A549 (cell line): ENCODE measurements around the gene SUSD3. TPM values are rescaled to one million over a fixed set of nuclear protein-coding genes. Genes with fewer than 3 reads are reported as not detected.

Experiments
- ATAC-seq, 2 experiments: fragments of 200-7000 bp in 1 of 2; fragments of >200 bp in 1 of 2; cut with Nextera tagmentation in 1 of 2; cut with Tn5 transposase in 1 of 2; 3 replicates each; pipeline versions ENCODE4 v1.8.0 to v1.9.1; 2018 to 2020; ENCODE audit warnings: mild to moderate bottlenecking in 1 of 2, moderate library complexity in 1 of 2
- CTCF ChIA-PET: fragments of 300-600 bp; sonication (Branson Sonifier 250); formaldehyde crosslinking; extraction: SDS; loops from one replicate; lab custom pipeline; 2021; ENCODE audit warnings: antibody characterized with exemption, inconsistent platforms; lab: Yijun Ruan, JAX
- POLR2A ChIA-PET: fragments of 350-600 bp; formaldehyde crosslinking; extraction: SDS; loops from one replicate; lab custom pipeline; 2021; ENCODE audit warnings: antibody characterized with exemption, inconsistent platforms; lab: Yijun Ruan, JAX
- DNase-seq, 2 experiments: peaks; one replicate each; pipeline versions ENCODE4 v3.0.0 to v3.0.0-alpha.2; 2011 to 2016; ENCODE audit warnings: low read depth in 1 of 2, low spot score in 1 of 2
- FAIRE-seq: peaks from 2 replicates; lab custom pipeline; 2011; peaks lifted over from hg19 to GRCh38; lab: Jason Lieb, UNC
- H3K27ac ChIP-seq, 2 experiments: fragments of >200 bp; sonication (Bioruptor Twin); formaldehyde crosslinking; 3 replicates each; pipeline ENCODE4 v1.5.1; 2016 to 2017
- H3K4me1 ChIP-seq: fragments of >200 bp; sonication (Bioruptor Twin); formaldehyde crosslinking; 3 replicates; pipeline ENCODE4 v1.6.1; 2016
- H3K4me2 ChIP-seq: fragments of >200 bp; sonication (Bioruptor Twin); formaldehyde crosslinking; 3 replicates; pipeline ENCODE4 v1.6.1; 2016
- H3K4me3 ChIP-seq: fragments of >200 bp; sonication (Bioruptor Twin); formaldehyde crosslinking; 3 replicates; pipeline ENCODE4 v1.5.1; 2016
- H3K9me3 ChIP-seq: fragments of >200 bp; sonication (Bioruptor Twin); formaldehyde crosslinking; 3 replicates; pipeline ENCODE4 v1.6.1; 2016
- CBX8 ChIP-seq: fragments of 200-600 bp; sonication (generic); IDR thresholded peaks from 2 replicates; pipeline ENCODE4 v1.6.1; 2016
- CEBPB ChIP-seq, 2 experiments: fragments of >200 bp in 1 of 2; sonication (Bioruptor Twin) in 1 of 2; formaldehyde crosslinking in 1 of 2; IDR thresholded peaks; 2 replicates each; pipeline ENCODE4 v1.6.1; 2012 to 2016
- E2F6 ChIP-seq: IDR thresholded peaks from 2 replicates; pipeline ENCODE4 v1.6.1; 2012; ENCODE audit warnings: low read depth, borderline replicate concordance
- ESRRA ChIP-seq: fragments of 150-350 bp; IDR thresholded peaks from 2 replicates; pipeline ENCODE4 v1.6.1; 2014; ENCODE audit warnings: mild to moderate bottlenecking, low read length, borderline replicate concordance
- FOSB ChIP-seq: fragments of 250-450 bp; sonication (Bioruptor Pico); IDR thresholded peaks from 2 replicates; pipeline ENCODE4 v1.5.0; 2020; ENCODE audit warnings: mild to moderate bottlenecking, moderate library complexity
- HDAC2 ChIP-seq: fragments of 200-600 bp; sonication (generic); IDR thresholded peaks from 2 replicates; pipeline ENCODE4 v1.6.1; 2016
- HOXA7 ChIP-seq: fragments of 250-450 bp; sonication (Bioruptor Pico); IDR thresholded peaks from 2 replicates; pipeline ENCODE4 v1.5.0; 2020; ENCODE audit warnings: mild to moderate bottlenecking, moderate library complexity
- HOXB5 ChIP-seq: fragments of 250-450 bp; sonication (Bioruptor Pico); IDR thresholded peaks from 2 replicates; pipeline ENCODE4 v1.5.0; 2020; ENCODE audit warnings: mild to moderate bottlenecking, moderate library complexity
- MAX ChIP-seq: IDR thresholded peaks from 2 replicates; pipeline ENCODE4 v1.6.1; 2012
- MAZ ChIP-seq: fragments of 150-350 bp; IDR thresholded peaks from 2 replicates; pipeline ENCODE4 v1.6.1; 2014; ENCODE audit warnings: antibody characterized with exemption, low read depth, low read length, borderline replicate concordance
- MYC ChIP-seq: IDR thresholded peaks from 2 replicates; pipeline ENCODE4 v1.6.1; 2012; ENCODE audit warnings: mild to moderate bottlenecking, inconsistent platforms, low read length, improper control_type of control experiment, borderline replicate concordance
- NPAS2 ChIP-seq: fragments of 250-450 bp; sonication (Bioruptor Pico); IDR thresholded peaks from 2 replicates; pipeline ENCODE4 v1.8.0; 2022; ENCODE audit warnings: mild to moderate bottlenecking, moderate library complexity, borderline replicate concordance
- NR3C1 ChIP-seq: fragments of >200 bp; sonication (Bioruptor Twin); formaldehyde crosslinking; IDR thresholded peaks from 3 replicates; pipeline ENCODE4 v1.6.1; 2017
- PBX3 ChIP-seq: IDR thresholded peaks from 2 replicates; pipeline ENCODE4 v1.6.1; 2012
- PHF8 ChIP-seq: fragments of 200-600 bp; sonication (generic); IDR thresholded peaks from 2 replicates; pipeline ENCODE4 v1.6.1; 2016; ENCODE audit warnings: low read depth, mild to moderate bottlenecking, antibody characterized with exemption, moderate library complexity, borderline replicate concordance
- POLR2A ChIP-seq: IDR thresholded peaks from 2 replicates; pipeline ENCODE4 v1.6.1; 2012; ENCODE audit warnings: mild to moderate bottlenecking, low read length
- POLR2AphosphoS2 ChIP-seq: conservative IDR thresholded peaks from 2 replicates; pipeline ENCODE4 v1.6.1; 2012; ENCODE audit warnings: low read length, improper control_type of control experiment, inconsistent platforms
- REST ChIP-seq: fragments of 200-600 bp; sonication (generic); IDR thresholded peaks from 2 replicates; pipeline ENCODE4 v1.6.1; 2016; ENCODE audit warnings: antibody characterized with exemption, mild to moderate bottlenecking, moderate library complexity
- RFX5 ChIP-seq: fragments of 450-650 bp; IDR thresholded peaks from 2 replicates; pipeline ENCODE4 v1.7.1; 2014; ENCODE audit warnings: antibody characterized with exemption, mild to moderate bottlenecking, moderate library complexity
- SREBF2 ChIP-seq: fragments of 450-650 bp; IDR thresholded peaks from 2 replicates; pipeline ENCODE4 v1.6.1; 2014; ENCODE audit warnings: mild to moderate bottlenecking, moderate library complexity
- ZC3H11A ChIP-seq: fragments of 450-650 bp; IDR thresholded peaks from 2 replicates; pipeline ENCODE4 v1.6.1; 2014; ENCODE audit warnings: antibody characterized with exemption, mild to moderate bottlenecking
- ZFP36 ChIP-seq: fragments of 450-650 bp; IDR thresholded peaks from 2 replicates; pipeline ENCODE4 v1.6.1; 2014; ENCODE audit warnings: borderline replicate concordance; ENCODE audit not compliant: partially characterized antibody
- ZSCAN20 ChIP-seq: fragments of 250-450 bp; sonication (Bioruptor Pico); IDR thresholded peaks from 2 replicates; pipeline ENCODE4 v1.8.0; 2022; ENCODE audit warnings: mild to moderate bottlenecking, moderate library complexity
- WGBS: methylation state at CpG from one replicate; pipeline ENCODE4 v1.1.6; 2017; ENCODE audit errors: missing lambda C conversion rate; 5-methylcytosine and 5-hydroxymethylcytosine counted together
- polyA plus RNA-seq, 4 experiments: library from polyadenylated mRNA; depleted of rRNA in 3 of 4; stranded (reverse); fragments of >200 nt; fragmentation: RNase III in 1 of 4; extraction: RNeasy Plus Mini Kit Qiagen cat#74134 plus additional on column Dnase treatment in 1 of 4; gene quantifications; 2 replicates in 3 of 4; 3 replicates in 1 of 4; pipeline ENCODE4 v1.2.3, GENCODE V29; 2011 to 2017
- TF ChIP-seq, protein P1 (sequence below): fragments of >200 bp; sonication (Bioruptor Twin); formaldehyde crosslinking; IDR thresholded peaks from 3 replicates; pipeline ENCODE4 v1.6.1; 2016

The SUSD3 gene
- polyA plus RNA-seq, 2 of the 4 experiments (the other 2 are of a cell fraction): 0.27 to 0.34 TPM

DNA sequence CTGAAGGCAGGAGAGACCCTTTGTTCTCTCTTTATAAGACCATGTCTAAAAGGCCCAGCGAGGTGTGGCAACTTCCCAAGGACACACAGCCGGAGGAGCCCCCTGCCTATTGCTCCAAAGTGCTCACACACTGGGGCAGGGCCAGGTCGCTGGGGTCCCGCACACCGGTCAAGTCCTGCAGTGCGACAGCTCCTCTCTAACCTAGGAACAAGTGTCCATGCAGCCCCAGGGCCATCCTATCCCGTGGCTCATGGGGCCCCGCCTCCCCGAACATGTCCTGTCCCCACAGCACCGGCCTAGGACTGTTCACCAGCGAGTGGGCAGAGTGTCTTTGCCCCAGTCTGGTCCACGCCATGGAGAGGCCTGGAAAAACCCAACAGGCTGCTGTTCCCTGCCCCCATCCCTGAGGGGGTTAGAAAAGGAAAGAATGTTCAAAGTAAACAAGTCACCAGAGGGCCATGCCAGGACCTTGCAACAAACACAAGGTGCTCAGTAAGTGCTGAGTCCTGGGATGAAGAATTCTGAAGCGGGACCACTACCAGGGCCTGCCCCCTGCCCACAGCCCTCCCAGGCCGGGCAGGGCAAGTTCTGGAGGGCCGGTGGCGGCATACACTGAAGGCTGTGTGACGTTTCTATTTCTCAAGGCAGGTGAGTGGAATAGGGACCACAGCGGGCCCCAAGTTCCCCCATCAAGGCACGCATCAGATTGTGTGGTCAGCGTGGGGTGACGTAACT lies 74.6 kb downstream of the SUSD3 start:
- Histone ChIP-seq H3K4me3 (peak overlapping the region; percentile 89), H3K9me3 (no peaks in the 10 kb centered on the region), H3K4me2 (peak overlapping the region; percentile 99), H3K4me1 (peaks cover 46% of the 10 kb centered on the region)
- 10% methylated on average over 15 of the region's 21 CpGs for WGBS
- no peak for FAIRE-seq
- peak in 1 of 2 experiments; percentile 42 for DNase-seq
- 0 out of 2 replicates have a peak, but pooled peaks have one; percentile 6 for TF ChIP-seq MAX
- TF ChIP-seq CEBPB (IDR thresholded peaks at IDR 0.05): 0 out of 4 replicates have a peak, but pooled peaks of 1 of the 2 experiments have one; percentile 9
- no peak for TF ChIP-seq NR3C1
- TF ChIP-seq, all 56 proteins: peak for 2
- peak; percentile 20 to 44 for ATAC-seq
- H3K27ac ChIP-seq: peak overlapping the region; percentile 91 to 96
- CTCF ChIA-PET: interaction anchor here (1.1 to 5.4 kb wide), 6 partner anchors 11 to 170 kb away, joined by 3 to 42 read pairs (median 4); no protein-coding TSS in a partner anchor
- POLR2A ChIA-PET: interaction anchor here (0.6 to 1.9 kb wide), 3 partner anchors 13 to 66 kb away, joined by 4 to 35 read pairs (median 5); no protein-coding TSS in a partner anchor

GRCh38 chr9:93133681-93134014 lies 75.1 kb downstream of the SUSD3 start:
- ChIA-PET POLR2A (interaction anchor here (0.6 to 1.9 kb wide), 9 partner anchors 10 to 433 kb away, joined by 3 to 35 read pairs (median 4); no protein-coding TSS in a partner anchor), CTCF (interaction anchor here (1.1 to 5.4 kb wide), 7 partner anchors 12 to 169 kb away, joined by 3 to 42 read pairs (median 3); no protein-coding TSS in a partner anchor)
- peak overlapping the region; percentile 89 for H3K4me3 ChIP-seq
- H3K27ac ChIP-seq: peak overlapping the region; percentile 91 to 96
- H3K4me1 ChIP-seq: peaks cover 46% of the 10 kb centered on the region
- peak overlapping the region; percentile 99 for H3K4me2 ChIP-seq
- ATAC-seq (peak; percentile 56 to 60), FAIRE-seq (no peak)
- H3K9me3 ChIP-seq: no peaks in the 10 kb centered on the region
- TF ChIP-seq HOXB5 (no peak), FOSB (no peak), REST (peak; percentile 31; the same call in 1 of the 2 replicates), MAX (0 out of 2 replicates have a peak, but pooled peaks have one; percentile 42), CBX8 (no peak)
- TF ChIP-seq, all 56 proteins: peak for 2
- WGBS: 0% methylated on average over 6 of the region's 34 CpGs
- peak; percentile 54 to 68 for DNase-seq

DNA sequence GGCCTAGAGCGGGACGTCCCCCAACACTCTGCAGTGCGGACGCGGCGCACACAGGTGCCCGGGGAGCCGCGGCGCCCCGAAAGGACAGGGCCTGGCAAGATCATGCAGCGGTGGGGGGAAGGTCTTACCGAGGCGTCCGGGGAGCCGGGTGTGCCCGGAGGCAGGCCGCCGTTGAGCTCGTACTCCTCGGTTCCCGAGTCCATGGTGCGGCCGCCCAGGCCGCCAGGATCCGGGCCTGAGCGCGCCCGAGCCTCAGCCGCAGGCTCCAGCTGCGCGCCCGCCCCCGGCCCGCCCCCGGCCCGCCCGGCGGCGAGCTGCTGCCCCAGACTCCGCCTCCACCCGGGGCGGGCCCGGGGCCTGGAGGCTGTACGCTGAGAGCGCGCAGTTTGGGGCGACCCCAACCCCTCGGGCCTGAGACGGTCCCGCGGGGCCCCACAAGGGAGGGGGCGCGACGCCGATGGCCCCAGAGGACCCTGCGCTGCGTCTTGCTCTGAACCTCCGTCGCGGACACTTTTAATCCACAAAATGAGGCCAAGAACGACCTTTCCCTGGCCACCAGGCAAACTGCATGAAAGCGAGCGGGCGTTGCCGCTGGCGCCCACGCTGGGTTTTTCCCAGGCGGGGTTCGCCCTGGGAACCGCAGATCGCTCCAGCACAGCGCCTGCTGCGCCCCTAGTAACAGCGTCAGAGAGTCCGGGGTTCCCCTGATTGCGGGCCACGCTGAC lies 75.7 kb downstream of the SUSD3 start, which contains the start of gene NINJ1:
Gene NINJ1 (minus strand): TSS at position 237 of the 725 bp plus-strand sequence. CDS start 34 bp downstream, at position 203.
- FAIRE-seq (no peak), DNase-seq (peak; percentile 56 to 90), ATAC-seq (peak; percentile 74 to 85)
- ChIA-PET CTCF (interaction anchor here (1.1 to 5.4 kb wide), 7 partner anchors 12 to 169 kb away, joined by 3 to 42 read pairs (median 3); no protein-coding TSS in a partner anchor), POLR2A (interaction anchor here (0.6 to 1.9 kb wide), 14 partner anchors 10 to 432 kb away, joined by 3 to 35 read pairs (median 3); no protein-coding TSS in a partner anchor)
- H3K4me2 ChIP-seq: peak within 1 kb of the TSS; percentile 99
- no peaks in the 10 kb centered on the region for H3K9me3 ChIP-seq
- H3K27ac ChIP-seq: peak within 1 kb of the TSS; percentile 91 to 96
- H3K4me3 ChIP-seq: peak within 1 kb of the TSS; percentile 89
- WGBS: 0% methylated on average over 3 of the region's 78 CpGs
- H3K4me1 ChIP-seq: peaks cover 46% of the 10 kb centered on the region
- TF ChIP-seq PBX3 (no peak), POLR2A (peak; percentile 73), HOXA7 (CRISPR knock-in tag) (no peak), MAZ (no peak), SREBF2 (no peak), ZSCAN20 (CRISPR knock-in tag) (no peak), POLR2AphosphoS2 (no peak), ZFP36 (no peak), NPAS2 (CRISPR knock-in tag) (no peak), PHF8 (peak; percentile 60; the same call in 1 of the 2 replicates), RFX5 (peak; percentile 77), MYC (no peak), ZC3H11A (no peak), E2F6 (no peak), CBX8 (no peak), HDAC2 (no peak), ESRRA (no peak)
- TF ChIP-seq, protein P1, sequence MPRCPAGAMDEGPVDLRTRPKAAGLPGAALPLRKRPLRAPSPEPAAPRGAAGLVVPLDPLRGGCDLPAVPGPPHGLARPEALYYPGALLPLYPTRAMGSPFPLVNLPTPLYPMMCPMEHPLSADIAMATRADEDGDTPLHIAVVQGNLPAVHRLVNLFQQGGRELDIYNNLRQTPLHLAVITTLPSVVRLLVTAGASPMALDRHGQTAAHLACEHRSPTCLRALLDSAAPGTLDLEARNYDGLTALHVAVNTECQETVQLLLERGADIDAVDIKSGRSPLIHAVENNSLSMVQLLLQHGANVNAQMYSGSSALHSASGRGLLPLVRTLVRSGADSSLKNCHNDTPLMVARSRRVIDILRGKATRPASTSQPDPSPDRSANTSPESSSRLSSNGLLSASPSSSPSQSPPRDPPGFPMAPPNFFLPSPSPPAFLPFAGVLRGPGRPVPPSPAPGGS: peak; percentile 33; the same call in 1 of the 3 replicates
